HepG2 (cell line): ENCODE results near the gene CUL7. TPM values are rescaled to one million over a fixed set of nuclear protein-coding genes. Genes with fewer than 3 reads are reported as not detected.

Experiments used
- CREM ChIP-seq, 2 experiments: sonication (generic) in 1 of 2; formaldehyde crosslinking in 1 of 2; IDR thresholded peaks; 2 replicates each; pipeline versions ENCODE4 v1.4.0 to v1.6.1; 2016 to 2020; ENCODE audit warnings: antibody characterized with exemption in 1 of 2, mild to moderate bottlenecking in 1 of 2, missing genetic modification reagents in 1 of 2
- KDM2A ChIP-seq: sonication (generic); formaldehyde crosslinking; IDR thresholded peaks from 2 replicates; pipeline ENCODE4 v1.4.0; 2020; ENCODE audit warnings: low read depth, missing genetic modification reagents, borderline replicate concordance
- MTF1 ChIP-seq: sonication (generic); formaldehyde crosslinking; IDR thresholded peaks from 2 replicates; pipeline ENCODE4 v1.5.0; 2020; ENCODE audit warnings: missing genetic modification reagents
- NR1H2 ChIP-seq: sonication (generic); formaldehyde crosslinking; IDR thresholded peaks from 2 replicates; pipeline ENCODE4 v1.8.1; 2022; ENCODE audit warnings: low read depth, missing genetic modification reagents, borderline replicate concordance
- PATZ1 ChIP-seq: sonication (generic); formaldehyde crosslinking; IDR thresholded peaks from 2 replicates; pipeline ENCODE4 v1.4.0; 2020; ENCODE audit warnings: missing genetic modification reagents
- PHF20 ChIP-seq: sonication (generic); formaldehyde crosslinking; IDR thresholded peaks from 2 replicates; pipeline ENCODE4 v1.5.0; 2020; ENCODE audit warnings: mild to moderate bottlenecking, missing genetic modification reagents
- PLRG1 ChIP-seq: fragments of 450-650 bp; conservative IDR thresholded peaks from 2 replicates; pipeline ENCODE4 v1.6.1; 2016
- SMARCC2 ChIP-seq: fragments of 450-650 bp; IDR thresholded peaks from 2 replicates; pipeline ENCODE4 v1.6.1; 2017; ENCODE audit warnings: antibody characterized with exemption, mild to moderate bottlenecking
- SP2 ChIP-seq: sonication (generic); formaldehyde crosslinking; IDR thresholded peaks from 2 replicates; pipeline ENCODE4 v1.5.1; 2020; ENCODE audit warnings: mild to moderate bottlenecking, missing genetic modification reagents
- ZBTB37 ChIP-seq: sonication (generic); formaldehyde crosslinking; IDR thresholded peaks from 2 replicates; pipeline ENCODE4 v1.4.0; 2020; ENCODE audit warnings: mild to moderate bottlenecking, missing genetic modification reagents
- ZFAT ChIP-seq: sonication (generic); formaldehyde crosslinking; conservative IDR thresholded peaks from 2 replicates; pipeline ENCODE4 v1.8.1; 2023; ENCODE audit warnings: missing genetic modification reagents, inconsistent platforms
- ZFP82 ChIP-seq: sonication (generic); formaldehyde crosslinking; IDR thresholded peaks from 2 replicates; pipeline ENCODE4 v1.5.1; 2020; ENCODE audit warnings: mild to moderate bottlenecking, missing genetic modification reagents, borderline replicate concordance
- ZFP90 ChIP-seq: sonication (generic); formaldehyde crosslinking; IDR thresholded peaks from 2 replicates; pipeline ENCODE4 v1.8.0; 2022; ENCODE audit warnings: missing genetic modification reagents, mild to moderate bottlenecking, inconsistent platforms, borderline replicate concordance
- ZNF260 ChIP-seq: sonication (generic); formaldehyde crosslinking; IDR thresholded peaks from 2 replicates; pipeline ENCODE4 v1.4.0; 2020; ENCODE audit warnings: missing genetic modification reagents, low read depth, mild to moderate bottlenecking, borderline replicate concordance
- ZNF30 ChIP-seq: sonication (generic); formaldehyde crosslinking; IDR thresholded peaks from 2 replicates; pipeline ENCODE4 v1.5.0; 2020; ENCODE audit warnings: mild to moderate bottlenecking, missing genetic modification reagents
- ZNF33A ChIP-seq: sonication (generic); formaldehyde crosslinking; IDR thresholded peaks from 2 replicates; pipeline ENCODE4 v1.5.1; 2020; ENCODE audit warnings: missing genetic modification reagents, mild to moderate bottlenecking, moderate library complexity, borderline replicate concordance
- ZNF607 ChIP-seq: sonication (generic); formaldehyde crosslinking; IDR thresholded peaks from 2 replicates; pipeline ENCODE4 v1.5.1; 2020; ENCODE audit warnings: missing genetic modification reagents, mild to moderate bottlenecking, borderline replicate concordance
- ZNF614 ChIP-seq: IDR thresholded peaks from 2 replicates; pipeline ENCODE4 v1.6.1; 2018; ENCODE audit warnings: missing biosample characterization, missing genetic modification reagents, inconsistent platforms, borderline replicate concordance
- ZNF616 ChIP-seq: sonication (generic); formaldehyde crosslinking; IDR thresholded peaks from 2 replicates; pipeline ENCODE4 v1.5.0; 2020; ENCODE audit warnings: low read depth, mild to moderate bottlenecking, missing genetic modification reagents
- ZNF678 ChIP-seq: sonication (generic); formaldehyde crosslinking; IDR thresholded peaks from 2 replicates; pipeline ENCODE4 v1.4.0; 2020; ENCODE audit warnings: mild to moderate bottlenecking, missing genetic modification reagents
- ZNF703 ChIP-seq: sonication (generic); formaldehyde crosslinking; IDR thresholded peaks from 2 replicates; pipeline ENCODE4 v1.5.1; 2020; ENCODE audit warnings: missing genetic modification reagents, mild to moderate bottlenecking, moderate library complexity, borderline replicate concordance
- polyA plus RNA-seq, 8 experiments: library from polyadenylated mRNA; depleted of rRNA in 3 of 8; stranded (reverse) in 7 of 8; unstranded in 1 of 8; fragments of >200 nt; fragmentation: Illumina TruSeq in 4 of 8; extraction: Trizol in 4 of 8; gene quantifications; 2 replicates each; pipeline versions ENCODE4 v1.2.1 to v1.2.3, GENCODE V29; 2011 to 2016; ENCODE audit warnings: low read depth in 4 of 8, missing spikeins in 1 of 8, mixed read lengths in 1 of 8; ENCODE audit not compliant: insufficient read depth in 1 of 8
- total RNA-seq, 5 experiments: library from RNA; depleted of rRNA; stranded (reverse); fragments of >200 nt; fragmentation: Illumina TruSeq; extraction: Trizol; gene quantifications; 2 replicates each; pipeline ENCODE4 v1.2.3, GENCODE V29; 2016; ENCODE audit warnings: low read depth in 1 of 5
- TF ChIP-seq, protein P1 (sequence below): sonication (generic); formaldehyde crosslinking; IDR thresholded peaks from 2 replicates; pipeline ENCODE4 v1.5.0; 2020; ENCODE audit warnings: mild to moderate bottlenecking, missing genetic modification reagents

CUL7 gene
- total and polyA plus RNA-seq, 2 of the 13 experiments (the other 11 are each of a cell fraction or from before 2014, with no cell fraction given), result 32.0 to 60.7 TPM

- TF ChIP-seq ZNF607 (CRISPR knock-in tag) (peak; percentile 65; the same call in 1 of the 2 replicates), ZBTB37 (CRISPR knock-in tag) (no peak), ZNF30 (CRISPR knock-in tag) (no peak), PHF20 (CRISPR knock-in tag) (peak; percentile 98), CREM (IDR thresholded peaks at IDR 0.05) (peak; percentile 100), CREM (CRISPR knock-in tag; IDR thresholded peaks at IDR 0.05) (peak; percentile 97), ZNF678 (CRISPR knock-in tag) (no peak), ZNF616 (CRISPR knock-in tag) (no peak), KDM2A (CRISPR knock-in tag) (peak; percentile 79), PATZ1 (CRISPR knock-in tag) (peak; percentile 73), ZFAT (no peak), MTF1 (CRISPR knock-in tag) (no peak; the same call in 1 of the 2 replicates), ZNF33A (peak; percentile 49; the same call in 1 of the 2 replicates), ZNF703 (CRISPR knock-in tag) (peak; percentile 33; the same call in 1 of the 2 replicates), NR1H2 (CRISPR knock-in tag) (no peak), ZNF614 (CRISPR knock-in tag) (peak; percentile 35; the same call in 1 of the 2 replicates), ZNF260 (CRISPR knock-in tag) (no peak), ZFP90 (no peak), SP2 (CRISPR knock-in tag) (peak; percentile 89), PLRG1 (no peak), ZFP82 (peak; percentile 41; the same call in 1 of the 2 replicates), SMARCC2 (no peak)
- TF ChIP-seq, protein P1, sequence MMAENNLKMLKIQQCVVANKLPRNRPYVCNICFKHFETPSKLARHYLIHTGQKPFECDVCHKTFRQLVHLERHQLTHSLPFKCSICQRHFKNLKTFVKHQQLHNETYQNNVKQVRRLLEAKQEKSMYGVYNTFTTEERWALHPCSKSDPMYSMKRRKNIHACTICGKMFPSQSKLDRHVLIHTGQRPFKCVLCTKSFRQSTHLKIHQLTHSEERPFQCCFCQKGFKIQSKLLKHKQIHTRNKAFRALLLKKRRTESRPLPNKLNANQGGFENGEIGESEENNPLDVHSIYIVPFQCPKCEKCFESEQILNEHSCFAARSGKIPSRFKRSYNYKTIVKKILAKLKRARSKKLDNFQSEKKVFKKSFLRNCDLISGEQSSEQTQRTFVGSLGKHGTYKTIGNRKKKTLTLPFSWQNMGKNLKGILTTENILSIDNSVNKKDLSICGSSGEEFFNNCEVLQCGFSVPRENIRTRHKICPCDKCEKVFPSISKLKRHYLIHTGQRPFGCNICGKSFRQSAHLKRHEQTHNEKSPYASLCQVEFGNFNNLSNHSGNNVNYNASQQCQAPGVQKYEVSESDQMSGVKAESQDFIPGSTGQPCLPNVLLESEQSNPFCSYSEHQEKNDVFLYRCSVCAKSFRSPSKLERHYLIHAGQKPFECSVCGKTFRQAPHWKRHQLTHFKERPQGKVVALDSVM (CRISPR knock-in tag), result peak; percentile 82; the same call in 1 of the 2 replicates
Measured at GRCh38 chr6:43059168-43060033, 5.8 kb upstream of the CUL7 start, which contains the start of the genes KLC4 and MRPL2 (continued).
